Esophagus squamous epithelium (tissue), 4 donors: ENCODE data around the gene KSR2.

ENCODE experiments used
- CTCF ChIP-seq, 6 experiments: fragments of 450-650 bp in 4 of 6; fragments of 200-600 bp in 2 of 6; sonication (generic) in 2 of 6; IDR thresholded peaks; one replicate each; pipeline ENCODE4 v1.5.1; 2016 to 2019; ENCODE audit warnings: antibody characterized with exemption in 6 of 6, mild to moderate bottlenecking in 4 of 6, moderate library complexity in 4 of 6
- POLR2A ChIP-seq, 4 donors: fragments of 450-650 bp; IDR thresholded peaks; one replicate each; pipeline ENCODE4 v1.6.1; 2017; ENCODE audit warnings: antibody characterized with exemption in 4 of 4, mild to moderate bottlenecking in 4 of 4, moderate library complexity in 3 of 4

- no peak for TF ChIP-seq CTCF (IDR thresholded peaks at IDR 0.05)
- no peak for TF ChIP-seq POLR2A (IDR thresholded peaks at IDR 0.05)
Observed at GRCh38 chr12:117491711-117492110, 477.1 kb downstream of the KSR2 start.
